Measurements from ENCODE around the gene MAS1L. TPM values are rescaled to one million over a fixed set of nuclear protein-coding genes. Genes with fewer than 3 reads are reported as not detected.
"Not testable (repeated sequence)": the region's sequence is repeated elsewhere in the genome, so short reads cannot be mapped to it uniquely, and the experiment has no call there.

MAS1L gene
- total RNA-seq, 1 experiment from 2014 or later, result not detected

DNA sequence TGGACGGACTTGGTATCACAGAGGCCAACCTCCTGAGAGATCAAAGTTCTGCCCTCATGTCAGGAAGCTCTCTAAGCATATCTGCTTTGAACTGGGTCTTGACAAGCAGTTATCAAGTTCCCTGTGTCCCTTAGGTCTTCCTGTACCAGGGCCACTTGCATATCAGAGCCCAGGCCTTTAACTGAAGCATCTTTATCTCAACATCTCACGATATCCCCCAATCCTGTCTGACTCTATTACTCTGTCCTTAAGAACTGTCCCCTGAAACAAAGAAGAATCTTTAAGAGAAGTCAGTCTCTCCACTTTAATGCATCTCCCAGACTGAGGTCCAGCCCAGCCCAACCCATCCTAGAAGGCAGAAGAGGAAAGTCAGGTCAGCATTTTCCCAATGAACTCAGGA is 8.2 kb downstream of the MAS1L start:
- Histone ChIP-seq H3K4me1 (no peaks in the 10 kb centered on the region), H3K4me3 (no peak overlapping the region)

DNA sequence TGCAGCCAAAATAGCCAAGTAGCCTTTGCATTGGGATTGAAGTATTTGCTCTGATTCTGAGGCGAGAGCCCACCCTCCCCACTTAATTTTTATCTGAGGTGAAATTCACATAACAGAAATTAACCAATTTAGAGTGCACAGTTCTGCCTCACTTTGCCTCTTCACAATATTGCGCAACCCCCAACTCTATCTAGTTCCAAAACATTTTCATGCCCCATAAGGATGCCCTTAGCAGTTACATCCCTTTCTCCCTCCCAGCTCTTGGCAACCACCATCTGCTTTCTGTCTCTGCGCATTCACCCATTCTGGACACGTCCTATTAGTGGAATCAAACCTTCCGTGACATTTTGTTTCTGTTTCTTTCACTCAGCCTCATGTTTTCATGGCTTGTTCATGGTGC is 9.0 kb downstream of the MAS1L start:
- Histone ChIP-seq H3K27me3 (no peaks in the 10 kb centered on the region), H3K9me3 (replicated peaks) (no peaks in the 10 kb centered on the region), H3K27ac (no peak overlapping the region), H3K36me3 (no peaks in the 10 kb centered on the region), H3K4me1 (no peaks in the 10 kb centered on the region), H3K4me3 (no peak overlapping the region)
- DNase-seq, result no peak

More for the DNA sequence above, 8.2 kb downstream of the MAS1L start:
- no peak for DNase-seq
- H3K9me3 ChIP-seq (replicated peaks), result no peaks in the 10 kb centered on the region; the same call in 1 of the 2 replicates
- H3K36me3 ChIP-seq, result no peaks in the 10 kb centered on the region
- no peak overlapping the region for H3K27ac ChIP-seq
- no peaks in the 10 kb centered on the region for H3K27me3 ChIP-seq

DNA sequence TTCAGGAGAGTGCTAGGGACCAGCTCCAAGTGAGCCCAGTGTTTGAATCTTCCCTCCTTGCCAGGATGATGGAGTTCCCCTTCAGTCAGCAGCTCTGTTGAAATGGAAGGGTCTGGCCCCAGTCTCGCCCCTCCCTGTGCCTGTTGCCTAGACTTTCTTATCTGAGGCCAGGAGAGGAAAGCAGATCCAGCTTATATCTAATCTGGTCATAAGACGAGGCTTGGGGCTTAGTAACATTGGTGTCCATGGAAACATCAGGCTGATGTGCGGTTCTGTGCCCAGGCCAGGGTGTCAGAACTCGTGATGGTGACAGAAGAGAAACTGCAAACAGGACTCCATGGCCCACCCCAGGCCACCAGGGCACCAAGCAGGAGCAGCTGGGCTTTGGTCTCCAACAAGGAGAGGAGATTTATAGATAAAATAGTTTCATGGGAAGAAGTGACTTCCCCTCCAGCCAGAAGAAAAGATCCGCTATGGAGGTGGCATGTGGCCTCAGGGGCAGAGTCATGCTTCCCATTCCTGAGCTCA is 9.8 kb downstream of the MAS1L start:
- H3K27ac ChIP-seq, result no peak overlapping the region
- H3K4me1 ChIP-seq, result no peaks in the 10 kb centered on the region
- no peaks in the 10 kb centered on the region for H3K36me3 ChIP-seq
- no peaks in the 10 kb centered on the region for H3K27me3 ChIP-seq
- no peak for DNase-seq
- no peaks in the 10 kb centered on the region for H3K9me3 ChIP-seq (replicated peaks)
- no peak overlapping the region for H3K4me3 ChIP-seq

- Histone ChIP-seq H3K27ac (no peak overlapping the region), H3K27me3 (no peaks in the 10 kb centered on the region), H3K9me3 (replicated peaks) (no peaks in the 10 kb centered on the region), H3K4me3 (no peak overlapping the region), H3K36me3 (no peaks in the 10 kb centered on the region), H3K4me1 (no peaks in the 10 kb centered on the region)
- DNase-seq, result no peak
Observed at GRCh38 chr6:29474996-29475395, 12.8 kb downstream of the MAS1L start.

- H3K4me3 ChIP-seq, result no peak overlapping the region
- no peaks in the 10 kb centered on the region for H3K9me3 ChIP-seq (replicated peaks)
- H3K36me3 ChIP-seq, result no peaks in the 10 kb centered on the region
- H3K27me3 ChIP-seq, result no peaks in the 10 kb centered on the region; the same call in 1 of the 2 replicates
- DNase-seq, result no peak
- H3K27ac ChIP-seq, result no peak overlapping the region
- H3K4me1 ChIP-seq, result no peaks in the 10 kb centered on the region
Observed at GRCh38 chr6:29466241-29466640, 21.5 kb downstream of the MAS1L start.

GRCh38 chr6:29465801-29466200 is 22.0 kb downstream of the MAS1L start:
- Histone ChIP-seq H3K4me1 (no peaks in the 10 kb centered on the region), H3K36me3 (no peaks in the 10 kb centered on the region), H3K4me3 (no peak overlapping the region), H3K27ac (no peak overlapping the region), H3K27me3 (no peaks in the 10 kb centered on the region; the same call in 1 of the 2 replicates), H3K9me3 (replicated peaks) (no peaks in the 10 kb centered on the region)
- DNase-seq, result no peak

- Histone ChIP-seq H3K4me3 (no peak overlapping the region), H3K36me3 (no peaks in the 10 kb centered on the region), H3K27me3 (no peaks in the 10 kb centered on the region; the same call in 1 of the 2 replicates), H3K4me1 (no peaks in the 10 kb centered on the region), H3K27ac (no peak overlapping the region), H3K9me3 (replicated peaks) (no peaks in the 10 kb centered on the region)
- DNase-seq, result no peak
Observed at GRCh38 chr6:29465279-29465678, 22.5 kb downstream of the MAS1L start.

- Histone ChIP-seq H3K27ac (no peak overlapping the region), H3K4me1 (no peaks in the 10 kb centered on the region), H3K36me3 (no peaks in the 10 kb centered on the region), H3K4me3 (no peak overlapping the region), H3K9me3 (replicated peaks) (no peaks in the 10 kb centered on the region), H3K27me3 (no peaks in the 10 kb centered on the region; the same call in 1 of the 2 replicates)
- no peak for DNase-seq
Observed at GRCh38 chr6:29462022-29462421, 25.7 kb downstream of the MAS1L start.

- no peaks in the 10 kb centered on the region; the same call in 1 of the 2 replicates for H3K27me3 ChIP-seq
- DNase-seq, result no peak
Observed at GRCh38 chr6:29461021-29461814, 26.5 kb downstream of the MAS1L start.

GRCh38 chr6:29456971-29457370 is 30.8 kb downstream of the MAS1L start, which contains the start of the genes OR11A1 and OR2H1:
OR11A1 (minus strand) TSS chr6:29457071; CDS start chr6:29427641, 29,430 bp downstream.
OR2H1 (plus strand) TSS chr6:29457155; CDS start chr6:29461770, 4,615 bp downstream.
- Histone ChIP-seq H3K9me3 (replicated peaks) (no peaks in the 10 kb centered on the region), H3K27me3 (no peaks in the 10 kb centered on the region; the same call in 1 of the 2 replicates), H3K27ac (no peak within 1 kb of the TSS), H3K4me3 (no peak within 1 kb of the TSS), H3K4me1 (no peaks in the 10 kb centered on the region), H3K36me3 (no peaks in the 10 kb centered on the region)
- no peak for DNase-seq

More at GRCh38 chr6:29461021-29461814, 26.5 kb downstream of the MAS1L start:
- no peaks in the 10 kb centered on the region for H3K4me1 ChIP-seq
- H3K36me3 ChIP-seq, result no peaks in the 10 kb centered on the region
- H3K27ac ChIP-seq, result no peak overlapping the region
- no peak overlapping the region for H3K4me3 ChIP-seq
- no peaks in the 10 kb centered on the region for H3K9me3 ChIP-seq (replicated peaks)

GRCh38 chr6:29451471-29452193 is 36.1 kb downstream of the MAS1L start:
- no peak overlapping the region for H3K27ac ChIP-seq
- H3K9me3 ChIP-seq (replicated peaks), result no peaks in the 10 kb centered on the region
- H3K27me3 ChIP-seq, result no peaks in the 10 kb centered on the region
- no peaks in the 10 kb centered on the region for H3K36me3 ChIP-seq
- no peaks in the 10 kb centered on the region for H3K4me1 ChIP-seq
- DNase-seq, result no peak
- no peak overlapping the region for H3K4me3 ChIP-seq

DNA sequence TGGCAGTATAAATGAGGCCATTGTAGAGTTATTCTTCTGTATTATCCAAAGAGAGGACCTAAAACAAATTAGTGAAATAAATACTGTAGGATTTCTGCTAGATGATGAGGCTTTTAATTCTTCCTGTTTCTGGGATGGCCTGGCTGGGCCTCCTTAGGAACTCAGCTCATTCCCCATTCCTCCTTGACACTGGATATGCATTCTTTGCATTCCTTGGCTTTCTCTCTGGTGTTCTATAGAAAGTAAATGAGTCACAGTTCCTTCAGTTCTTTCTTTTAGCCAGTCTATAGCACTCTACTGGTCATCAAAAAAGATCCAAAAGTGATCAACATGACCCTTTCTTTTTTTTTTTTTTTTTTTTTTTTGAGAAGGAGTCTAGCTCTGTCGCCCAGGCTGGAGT is 40.1 kb downstream of the MAS1L start:
- H3K4me3 ChIP-seq, result no peak overlapping the region
- no peaks in the 10 kb centered on the region for H3K27me3 ChIP-seq
- H3K27ac ChIP-seq, result no peak overlapping the region
- no peaks in the 10 kb centered on the region for H3K4me1 ChIP-seq
- H3K36me3 ChIP-seq, result no peaks in the 10 kb centered on the region
- no peaks in the 10 kb centered on the region for H3K9me3 ChIP-seq (replicated peaks)
- DNase-seq, result no peak

DNA sequence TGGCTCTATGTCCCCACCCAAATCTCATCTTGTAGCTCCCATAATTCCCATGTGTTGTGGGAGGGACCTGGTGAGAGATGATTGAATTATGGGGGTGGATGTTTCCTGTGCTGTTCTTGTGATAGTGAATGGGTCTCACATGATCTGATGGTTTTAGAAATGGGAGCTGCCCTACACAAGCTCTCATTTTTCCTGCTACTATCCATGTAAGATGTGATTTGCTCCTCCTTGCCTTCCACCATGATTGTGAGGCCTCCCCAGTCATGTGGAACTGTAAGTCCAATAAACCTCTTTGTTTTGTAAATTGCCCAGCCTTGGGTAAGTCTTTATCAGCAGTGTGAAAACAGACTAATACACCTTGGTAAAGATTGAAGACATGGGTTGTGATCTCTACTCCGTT is 43.7 kb downstream of the MAS1L start:
- not testable (repeated sequence) for H3K4me3 ChIP-seq; H3K4me1 ChIP-seq; H3K27me3 ChIP-seq; H3K9me3 ChIP-seq (replicated peaks); H3K27ac ChIP-seq; H3K36me3 ChIP-seq; DNase-seq

GRCh38 chr6:29442719-29443118 is 45.0 kb downstream of the MAS1L start:
- no peak for DNase-seq
- Histone ChIP-seq H3K27me3 (no peaks in the 10 kb centered on the region), H3K36me3 (no peaks in the 10 kb centered on the region), H3K9me3 (replicated peaks) (no peaks in the 10 kb centered on the region), H3K4me1 (no peaks in the 10 kb centered on the region), H3K27ac (no peak overlapping the region), H3K4me3 (no peak overlapping the region)

DNA sequence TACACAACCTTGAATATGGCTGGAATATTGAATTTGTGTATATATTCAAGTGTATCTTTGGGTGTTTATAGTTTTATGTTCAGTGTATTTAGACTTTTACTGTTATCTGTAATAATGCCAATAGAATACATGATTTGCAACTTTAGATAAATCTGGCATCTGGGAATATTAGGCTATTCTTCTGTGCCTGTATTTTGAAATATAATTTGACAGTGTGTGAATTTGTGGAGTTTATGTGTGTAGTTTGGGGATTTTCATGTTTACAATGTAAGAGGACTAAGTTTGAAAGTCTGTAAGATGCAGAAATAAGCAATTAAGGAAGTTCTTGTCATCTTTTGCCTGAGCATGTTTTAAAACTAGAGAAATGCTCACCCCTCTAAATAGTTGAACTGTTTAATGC is 48.8 kb downstream of the MAS1L start, which contains the start of gene OR10C1:
Gene OR10C1, plus strand, starts transcription at position 301 of the 400 bp plus-strand sequence. CDS start 710 bp downstream, outside the sequence.
- DNase-seq, result no peak
- Histone ChIP-seq H3K9me3 (replicated peaks) (no peaks in the 10 kb centered on the region), H3K36me3 (no peaks in the 10 kb centered on the region), H3K4me1 (no peaks in the 10 kb centered on the region), H3K4me3 (no peak within 1 kb of the TSS), H3K27me3 (no peaks in the 10 kb centered on the region), H3K27ac (no peak within 1 kb of the TSS)
